NT2/D1 (cell line): ENCODE data around the gene HELZ2.

ENCODE experiments used
- YY1 ChIP-seq: IDR thresholded peaks from 2 replicates; pipeline ENCODE4 v1.6.1; 2011; ENCODE audit not compliant: insufficient read length, insufficient read depth
- ZNF274 ChIP-seq: IDR thresholded peaks from 2 replicates; pipeline ENCODE4 v1.6.1; 2011; ENCODE audit warnings: mild to moderate bottlenecking, low read depth, low read length

- TF ChIP-seq YY1 (no peak), ZNF274 (no peak)
Observed at GRCh38 chr20:63554361-63555278, 19.4 kb downstream of the HELZ2 start.
